SIG-M5 (cell line): ENCODE results near the gene SH3BP5.

Source experiments
- DNase-seq: peaks from one replicate; lab custom pipeline; 2025; lab: John Stamatoyannopoulos, UW

SH3BP5 gene

GRCh38 chr3:15205482-15205933, 126.9 kb downstream of the SH3BP5 start:
- no peak for DNase-seq
